IMR-90 (cell line): ENCODE data around the gene ZCCHC24. TPM values are rescaled to one million over a fixed set of nuclear protein-coding genes. Genes with fewer than 3 reads are reported as not detected.

ENCODE experiments used
- ATAC-seq: fragments of 200-7000 bp; cut with Tn5 transposase; 2 replicates; pipeline ENCODE4 v1.9.1; 2020; ENCODE audit warnings: low read depth, mild to moderate bottlenecking, moderate library complexity
- BruUV-seq: library from RNA; stranded (reverse); fragments of 400-500 nt; replicated peaks from 2 replicates; lab custom pipeline; 2021; lab: Mats Ljungman, UMichigan
- CTCF ChIA-PET: fragments of 300-600 bp; formaldehyde crosslinking; extraction: SDS; loops from one replicate; lab custom pipeline; 2021; ENCODE audit warnings: antibody characterized with exemption; lab: Yijun Ruan, JAX
- POLR2A ChIA-PET: fragments of 300-600 bp; sonication (Branson Sonifier 250); formaldehyde crosslinking; loops from one replicate; lab custom pipeline; 2022; ENCODE audit warnings: antibody characterized with exemption; ENCODE audit not compliant: unreplicated experiment; lab: Charles Lee
- DNase-seq: peaks from one replicate; pipeline ENCODE4 v3.0.0; 2013
- H2AFZ ChIP-seq: replicated peaks from 2 replicates; pipeline ENCODE3; 2013; ENCODE audit warnings: low read length, mild to moderate bottlenecking; ENCODE audit not compliant: poor library complexity
- H2AK5ac ChIP-seq: 2 replicates; pipeline ENCODE4 v1.6.1; 2013; ENCODE audit warnings: low read depth, low read length, inconsistent platforms
- H2AK9ac ChIP-seq: replicated peaks from 2 replicates; pipeline ENCODE3; 2013; ENCODE audit warnings: mild to moderate bottlenecking, low read depth, low read length, moderate library complexity; ENCODE audit not compliant: poor library complexity
- H2BK120ac ChIP-seq: 2 replicates; pipeline ENCODE4 v1.6.1; 2013; ENCODE audit warnings: low read depth, low read length, inconsistent platforms
- H2BK15ac ChIP-seq: 3 replicates; pipeline ENCODE4 v1.6.1; 2013; ENCODE audit warnings: low read depth, low read length, inconsistent platforms
- H2BK20ac ChIP-seq: 2 replicates; pipeline ENCODE4 v1.6.1; 2013; ENCODE audit warnings: low read depth, mild to moderate bottlenecking, inconsistent platforms, low read length, moderate library complexity
- H2BK5ac ChIP-seq: 2 replicates; pipeline ENCODE4 v1.6.1; 2013; ENCODE audit warnings: mild to moderate bottlenecking, low read depth, low read length, inconsistent platforms; ENCODE audit not compliant: poor library complexity, severe bottlenecking
- H3K14ac ChIP-seq: replicated peaks from 2 replicates; pipeline ENCODE4 v1.6.1; 2013; ENCODE audit warnings: low read depth, low read length, inconsistent platforms
- H3K18ac ChIP-seq: 2 replicates; pipeline ENCODE4 v1.6.1; 2013; ENCODE audit warnings: low read depth, low read length, control low read depth
- H3K23ac ChIP-seq: 2 replicates; pipeline ENCODE4 v1.6.1; 2013; ENCODE audit warnings: low read depth, low read length, inconsistent platforms
- H3K27ac ChIP-seq: 2 replicates; pipeline ENCODE4 v1.5.1; 2013; ENCODE audit warnings: mild to moderate bottlenecking, control low read depth, low read length; ENCODE audit not compliant: insufficient read depth
- H3K27me3 ChIP-seq: 2 replicates; pipeline ENCODE4 v1.6.1; 2013; ENCODE audit warnings: low read length; ENCODE audit not compliant: control insufficient read depth, insufficient read depth
- H3K36me3 ChIP-seq: 2 replicates; pipeline ENCODE4 v1.6.1; 2013; ENCODE audit warnings: low read length, mixed read lengths; ENCODE audit not compliant: control insufficient read depth, insufficient read depth
- H3K4ac ChIP-seq: 2 replicates; pipeline ENCODE4 v1.6.1; 2013; ENCODE audit warnings: low read depth, low read length, inconsistent platforms
- H3K4me1 ChIP-seq: 2 replicates; pipeline ENCODE4 v1.6.1; 2013; ENCODE audit warnings: low read length, mixed read lengths; ENCODE audit not compliant: control insufficient read depth, insufficient read depth
- H3K4me2 ChIP-seq: 2 replicates; pipeline ENCODE4 v1.6.1; 2013; ENCODE audit warnings: low read depth, mild to moderate bottlenecking, control low read depth, low read length, moderate library complexity
- H3K4me3 ChIP-seq: 2 replicates; pipeline ENCODE4 v1.5.1; 2013; ENCODE audit warnings: low read depth, mild to moderate bottlenecking, control low read depth, low read length, moderate library complexity; ENCODE audit not compliant: insufficient read depth
- H3K56ac ChIP-seq: 2 replicates; pipeline ENCODE4 v1.6.1; 2013; ENCODE audit warnings: low read length, inconsistent platforms; ENCODE audit not compliant: insufficient read depth; ENCODE audit errors: extremely low read depth
- H3K79me1 ChIP-seq, 2 experiments: 2 replicates each; pipeline ENCODE4 v1.6.1; 2013; ENCODE audit warnings: low read length in 2 of 2, inconsistent platforms in 1 of 2, low read depth in 1 of 2
- H3K9ac ChIP-seq: 2 replicates; pipeline ENCODE4 v1.6.1; 2013; ENCODE audit warnings: low read depth, low read length, control low read depth
- H3K9me1 ChIP-seq: 2 replicates; pipeline ENCODE4 v1.6.1; 2013; ENCODE audit warnings: low read length, inconsistent platforms; ENCODE audit not compliant: insufficient read depth
- H3K9me3 ChIP-seq: 2 replicates; pipeline ENCODE4 v1.6.1; 2013; ENCODE audit warnings: low read length; ENCODE audit not compliant: control insufficient read depth, insufficient read depth
- H4K20me1 ChIP-seq: 2 replicates; pipeline ENCODE4 v1.6.1; 2013; ENCODE audit warnings: low read length, inconsistent platforms; ENCODE audit not compliant: insufficient read depth
- H4K5ac ChIP-seq: 2 replicates; pipeline ENCODE4 v1.6.1; 2013; ENCODE audit warnings: mild to moderate bottlenecking, low read depth, low read length, control low read depth
- H4K8ac ChIP-seq, 2 experiments: 2 replicates each; pipeline ENCODE4 v1.6.1; 2013; ENCODE audit warnings: low read depth in 2 of 2, low read length in 2 of 2, control low read depth in 1 of 2, inconsistent platforms in 1 of 2
- H4K91ac ChIP-seq: 2 replicates; pipeline ENCODE4 v1.6.1; 2013; ENCODE audit warnings: low read depth, low read length, inconsistent platforms; ENCODE audit not compliant: insufficient read depth
- BHLHE40 ChIP-seq: fragments of 150-350 bp; IDR thresholded peaks from 2 replicates; pipeline ENCODE4 v1.6.1; 2016; ENCODE audit warnings: mild to moderate bottlenecking, low read depth, low read length
- CEBPB ChIP-seq: IDR thresholded peaks from 2 replicates; pipeline ENCODE4 v1.6.1; 2012; ENCODE audit warnings: low read depth, low read length, improper control_type of control experiment
- CHD1 ChIP-seq: IDR thresholded peaks from 2 replicates; pipeline ENCODE4 v1.6.1; 2012; ENCODE audit warnings: low read depth, low read length, improper control_type of control experiment
- FOS ChIP-seq: fragments of 150-350 bp; IDR thresholded peaks from 2 replicates; pipeline ENCODE4 v1.6.1; 2016; ENCODE audit warnings: low read depth, low read length
- MAFK ChIP-seq: IDR thresholded peaks from 2 replicates; pipeline ENCODE4 v1.6.1; 2012; ENCODE audit warnings: low read depth, low read length, improper control_type of control experiment
- MAZ ChIP-seq: IDR thresholded peaks from 2 replicates; pipeline ENCODE4 v1.6.1; 2012; ENCODE audit warnings: low read depth, mild to moderate bottlenecking, low read length, improper control_type of control experiment, moderate library complexity, borderline replicate concordance
- MXI1 ChIP-seq: IDR thresholded peaks from 2 replicates; pipeline ENCODE4 v1.6.1; 2012; ENCODE audit warnings: low read depth, mild to moderate bottlenecking, low read length, moderate library complexity, borderline replicate concordance
- NFE2L2 ChIP-seq: fragments of 150-350 bp; IDR thresholded peaks from 2 replicates; pipeline ENCODE4 v1.6.1; 2016; ENCODE audit warnings: low read depth, mild to moderate bottlenecking, low read length
- POLR2A ChIP-seq: IDR thresholded peaks from 2 replicates; pipeline ENCODE4 v1.6.1; 2012; ENCODE audit warnings: mild to moderate bottlenecking, low read depth, low read length
- RAD21 ChIP-seq: IDR thresholded peaks from 2 replicates; pipeline ENCODE4 v1.6.1; 2012; ENCODE audit warnings: low read length, improper control_type of control experiment
- RCOR1 ChIP-seq: IDR thresholded peaks from 2 replicates; pipeline ENCODE4 v1.6.1; 2012; ENCODE audit warnings: mild to moderate bottlenecking, low read length, improper control_type of control experiment; ENCODE audit not compliant: insufficient replicate concordance
- RFX5 ChIP-seq: IDR thresholded peaks from 2 replicates; pipeline ENCODE4 v1.8.0; 2012; ENCODE audit warnings: low read depth, mild to moderate bottlenecking, low read length, moderate library complexity
- SMC3 ChIP-seq: fragments of 150-350 bp; IDR thresholded peaks from 2 replicates; pipeline ENCODE4 v1.6.1; 2016; ENCODE audit warnings: low read depth, mild to moderate bottlenecking, antibody characterized with exemption, low read length, moderate library complexity
- WGBS, 2 experiments: methylation state at CpG; one replicate each; pipeline versions ENCODE4 v1.1.5 to v1.1.7; 2013; ENCODE audit warnings: missing lambda C conversion rate in 2 of 2; ENCODE audit not compliant: insufficient read length in 1 of 2; ENCODE audit errors: extremely low coverage in 2 of 2; 5-methylcytosine and 5-hydroxymethylcytosine counted together
- dilution Hi-C: fragments of 300-500 bp; cut with HindIII; formaldehyde crosslinking; loops from one replicate; pipeline ENCODE4 v1.14.3; 2018; ENCODE audit warnings: low sequenced_read_pairs; ENCODE audit not compliant: unreplicated experiment
- in situ Hi-C: fragments of 300-500 bp; cut with MboI; formaldehyde crosslinking; loops from 3 replicates; pipeline ENCODE4 v1.14.3; 2019; ENCODE audit warnings: low sequenced_read_pairs, inconsistent platforms, mixed read lengths
- intact Hi-C: fragments of 100-400 bp; cut with micrococcal nuclease; formaldehyde crosslinking; loops from 2 replicates; pipeline ENCODE4 v1.10.0; 2022
- polyA plus RNA-seq, 3 experiments: library from polyadenylated mRNA; depleted of rRNA; stranded (reverse); fragments of >200 nt; gene quantifications; 2 replicates each; pipeline ENCODE4 v1.2.3, GENCODE V29; 2012; ENCODE audit warnings: low replicate concordance in 1 of 3
- total RNA-seq: library from RNA; depleted of rRNA; stranded (reverse); fragments of >200 nt; gene quantifications from 2 replicates; pipeline ENCODE4 v1.2.3, GENCODE V29; 2012
- TF ChIP-seq, protein P1 (sequence below): conservative IDR thresholded peaks from 2 replicates; pipeline ENCODE4 v1.5.1; 2012; ENCODE audit warnings: mild to moderate bottlenecking, low read depth, low read length, improper control_type of control experiment
- TF ChIP-seq, protein P2 (sequence below): fragments of 150-350 bp; IDR thresholded peaks from 2 replicates; pipeline ENCODE4 v1.6.1; 2017; ENCODE audit warnings: mild to moderate bottlenecking, antibody characterized with exemption, low read length, low read depth

ZCCHC24 gene
- total and polyA plus RNA-seq, 2 of the 4 experiments (the other 2 are of a cell fraction), result 15.1 to 25.9 TPM

GRCh38 chr10:79484476-79484875 lies 39.1 kb upstream of the ZCCHC24 start:
- no peak for TF ChIP-seq MXI1
- TF ChIP-seq CEBPB, result no peak
- TF ChIP-seq, protein P1, sequence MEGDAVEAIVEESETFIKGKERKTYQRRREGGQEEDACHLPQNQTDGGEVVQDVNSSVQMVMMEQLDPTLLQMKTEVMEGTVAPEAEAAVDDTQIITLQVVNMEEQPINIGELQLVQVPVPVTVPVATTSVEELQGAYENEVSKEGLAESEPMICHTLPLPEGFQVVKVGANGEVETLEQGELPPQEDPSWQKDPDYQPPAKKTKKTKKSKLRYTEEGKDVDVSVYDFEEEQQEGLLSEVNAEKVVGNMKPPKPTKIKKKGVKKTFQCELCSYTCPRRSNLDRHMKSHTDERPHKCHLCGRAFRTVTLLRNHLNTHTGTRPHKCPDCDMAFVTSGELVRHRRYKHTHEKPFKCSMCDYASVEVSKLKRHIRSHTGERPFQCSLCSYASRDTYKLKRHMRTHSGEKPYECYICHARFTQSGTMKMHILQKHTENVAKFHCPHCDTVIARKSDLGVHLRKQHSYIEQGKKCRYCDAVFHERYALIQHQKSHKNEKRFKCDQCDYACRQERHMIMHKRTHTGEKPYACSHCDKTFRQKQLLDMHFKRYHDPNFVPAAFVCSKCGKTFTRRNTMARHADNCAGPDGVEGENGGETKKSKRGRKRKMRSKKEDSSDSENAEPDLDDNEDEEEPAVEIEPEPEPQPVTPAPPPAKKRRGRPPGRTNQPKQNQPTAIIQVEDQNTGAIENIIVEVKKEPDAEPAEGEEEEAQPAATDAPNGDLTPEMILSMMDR, result no peak
- TF ChIP-seq MAFK, result no peak
- TF ChIP-seq SMC3, result no peak
- no peak for TF ChIP-seq CHD1
- no peak for TF ChIP-seq POLR2A
- no peak for TF ChIP-seq BHLHE40
- no peak for TF ChIP-seq NFE2L2
- TF ChIP-seq RFX5, result no peak
- TF ChIP-seq, protein P2, sequence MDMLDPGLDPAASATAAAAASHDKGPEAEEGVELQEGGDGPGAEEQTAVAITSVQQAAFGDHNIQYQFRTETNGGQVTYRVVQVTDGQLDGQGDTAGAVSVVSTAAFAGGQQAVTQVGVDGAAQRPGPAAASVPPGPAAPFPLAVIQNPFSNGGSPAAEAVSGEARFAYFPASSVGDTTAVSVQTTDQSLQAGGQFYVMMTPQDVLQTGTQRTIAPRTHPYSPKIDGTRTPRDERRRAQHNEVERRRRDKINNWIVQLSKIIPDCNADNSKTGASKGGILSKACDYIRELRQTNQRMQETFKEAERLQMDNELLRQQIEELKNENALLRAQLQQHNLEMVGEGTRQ, result no peak
- no peak for TF ChIP-seq FOS
- TF ChIP-seq RCOR1, result no peak
- TF ChIP-seq MAZ, result no peak
- no peak for TF ChIP-seq RAD21
- H3K4ac ChIP-seq, result no peak overlapping the region
- no TSS peak for BruUV-seq
- no peak overlapping the region for H3K4me2 ChIP-seq
- H3K23ac ChIP-seq, result no peak overlapping the region
- no peaks in the 10 kb centered on the region for H3K27me3 ChIP-seq
- dilution Hi-C loops, result no loop called here
- no peak overlapping the region for H2BK120ac ChIP-seq
- ChIA-PET CTCF (no interaction called here), POLR2A (no interaction called here)
- H3K4me3 ChIP-seq, result no peak overlapping the region
- peak overlapping the region; percentile 53 for H2AFZ ChIP-seq
- H2BK15ac ChIP-seq, result no peak overlapping the region
- peaks cover 22% of the 10 kb centered on the region for H3K4me1 ChIP-seq
- no peaks in the 10 kb centered on the region for H4K20me1 ChIP-seq
- intact Hi-C loops, result no loop called here
- no peak overlapping the region for H2AK9ac ChIP-seq
- no peak overlapping the region for H2AK5ac ChIP-seq
- DNase-seq (no peak), ATAC-seq (no peak)
- no peak overlapping the region for H3K14ac ChIP-seq
- no peak overlapping the region for H4K8ac ChIP-seq
- H4K5ac ChIP-seq, result no peak overlapping the region
- in situ Hi-C loops, result loop anchor here (25.0 kb wide), 1 partner anchor 97 kb away; no protein-coding TSS in a partner anchor
- no peak overlapping the region for H3K9ac ChIP-seq
- no peaks in the 10 kb centered on the region for H3K79me1 ChIP-seq
- no peak overlapping the region for H3K56ac ChIP-seq
- no peak overlapping the region for H2BK20ac ChIP-seq
- no peaks in the 10 kb centered on the region for H3K9me3 ChIP-seq
- WGBS, 2 experiments, result 67% methylated on average over 1 of the region's 6 CpGs; no CpG with 5 or more reads in 1 of the 2 experiments
- no peak overlapping the region for H3K27ac ChIP-seq
- H3K36me3 ChIP-seq, result no peaks in the 10 kb centered on the region
- H2BK5ac ChIP-seq, result no peak overlapping the region
- no peak overlapping the region for H3K18ac ChIP-seq
- no peak overlapping the region for H4K91ac ChIP-seq
- peaks cover 22% of the 10 kb centered on the region for H3K9me1 ChIP-seq
